Heart left ventricle (tissue), 13 donors: ENCODE measurements around the gene LAMC1.

Experiments
- CTCF ChIP-seq, 12 donors: fragments of 200-600 bp; sonication (generic) in 4 of 12; IDR thresholded peaks; one replicate each; pipeline versions ENCODE4 v1.5.0 to v1.8.0; 2018 to 2022; ENCODE audit warnings: antibody characterized with exemption in 12 of 12, mild to moderate bottlenecking in 5 of 12
- POLR2A ChIP-seq, 2 donors: fragments of 450-650 bp; IDR thresholded peaks; one replicate each; pipeline ENCODE4 v1.6.1; 2017; ENCODE audit warnings: antibody characterized with exemption in 2 of 2, mild to moderate bottlenecking in 2 of 2, moderate library complexity in 2 of 2
- donor health status: ischemic (EF 13 %, LVEDD 7.1; RV severe dilation, severe dysfunction).
- donor health status: DM: no; HTN: yes; CAD: no.
- donor health status: DM: no; HTN: no; CAD: no.
- donor health status: ischemic (EF 25% LVEDD 6.9; RV normal size, moderate dysfunction).
- donor health status: ischemic (EF 25% LVEDD 5.7; RV mildly dilated, moderate dysfunction).
- donor health status: ischemic (EF 35%, LVEDD 5.7; RV mildly dilated, moderate dysfunction).
- donor health status: nonischemic (EF 11% LVEDD 7.7; RV severe dilation, severe dysfunction).
- donor health status: DM: yes; HTN: yes; CAD: no.
- donor health status: PGD.
- donor health status: ischemic (EF 29% LVEDD 5.4; RV normal size, mild dysfunction).
- donor health status: nonischemic (EF 23%, LVEDD 6.1; RV moderate dilation, normal function).

- TF ChIP-seq CTCF (IDR thresholded peaks at IDR 0.05) (no peak), POLR2A (IDR thresholded peaks at IDR 0.05) (no peak)
Measured at GRCh38 chr1:182974506-182975191, 48.6 kb upstream of the LAMC1 start.
